ENCODE measurements around the gene HECA.
A peak's percentile ranks its signal among the peaks of the same experiment; 100 is the strongest.

Gene HECA

DNA sequence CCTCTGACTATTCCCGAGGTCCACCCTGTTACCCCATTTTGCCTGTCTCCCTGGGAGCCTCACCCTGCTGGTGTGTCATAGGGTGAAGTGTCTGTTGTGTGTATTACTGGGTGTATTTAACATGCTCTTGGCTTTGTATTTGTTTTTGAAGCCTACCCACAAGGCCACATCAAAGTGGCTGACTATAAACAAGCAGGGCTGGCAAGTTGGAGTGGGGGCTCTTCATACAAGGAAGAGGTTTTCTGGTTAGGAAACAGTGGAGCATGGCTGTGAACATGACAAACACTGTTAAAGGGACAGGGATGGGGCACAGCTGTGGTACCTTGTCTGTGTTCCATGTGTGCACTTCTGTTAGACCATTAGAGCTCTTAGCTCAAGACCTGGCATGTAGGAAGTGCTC is 26.3 kb downstream of the HECA start:
- peak; percentile 20 for DNase-seq (ENCODE audit: low spot score)

DNA sequence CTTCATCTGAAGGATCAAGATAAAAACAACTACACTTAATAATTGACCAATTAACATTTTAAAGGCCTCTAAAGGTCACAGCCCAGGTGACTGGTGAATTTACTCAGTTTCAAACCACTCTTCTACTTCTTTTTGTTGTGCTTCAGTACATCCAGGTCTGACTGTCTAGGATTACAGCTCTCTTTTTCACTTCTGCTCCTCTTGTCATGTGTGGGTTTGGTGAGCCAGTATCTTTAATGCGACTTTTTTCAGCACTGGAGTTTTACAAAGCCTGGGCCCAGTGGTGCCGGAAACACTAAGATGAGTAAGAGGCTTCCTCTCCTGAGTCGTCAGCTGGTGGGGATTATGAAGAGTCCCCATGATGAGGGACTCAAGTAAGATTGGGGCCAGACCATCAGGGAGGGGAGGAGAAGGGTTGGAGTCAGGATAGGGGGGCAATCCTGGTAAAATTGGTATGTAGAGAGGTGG is 27.0 kb downstream of the HECA start:
- DNase-seq (ENCODE audit: low spot score): peak; percentile 25

DNA sequence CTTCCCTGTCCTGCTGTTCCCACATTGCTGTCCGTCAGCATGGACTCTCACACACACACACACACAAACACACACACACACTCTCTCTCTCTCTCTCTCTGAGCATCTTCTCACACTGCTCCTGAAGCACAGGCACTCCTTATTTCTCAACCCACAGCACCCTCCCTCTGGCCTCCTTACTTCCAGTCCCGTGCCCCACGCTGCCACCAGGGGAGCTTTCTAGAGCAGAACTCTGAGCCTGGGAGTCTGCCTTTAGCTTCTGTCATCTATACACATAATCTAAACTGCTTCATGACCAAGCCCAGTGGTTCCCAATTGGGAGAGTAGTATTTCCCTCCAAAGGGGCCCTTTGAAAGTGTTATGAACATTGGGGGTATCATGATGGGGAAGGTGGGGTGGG is 29.1 kb downstream of the HECA start:
- DNase-seq (ENCODE audit: low spot score): no peak

DNA sequence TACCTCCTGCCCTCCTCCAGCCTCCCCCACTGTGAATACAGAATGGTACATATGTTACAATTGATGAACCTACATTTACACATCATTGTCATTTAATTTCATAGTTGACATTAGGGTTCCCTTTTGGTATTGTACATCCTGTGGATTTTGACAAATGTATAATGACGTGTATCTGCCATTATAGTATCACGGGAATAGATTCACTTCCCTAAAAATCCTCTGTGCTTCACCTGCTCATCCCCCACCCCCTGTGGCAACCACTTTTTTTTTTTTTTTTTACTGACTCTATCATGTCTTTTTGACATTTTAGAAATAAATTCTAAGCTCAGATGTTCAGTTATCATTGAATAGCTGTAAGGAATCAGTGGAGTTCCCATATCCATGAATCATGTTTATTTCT is 30.4 kb downstream of the HECA start:
- no peak for DNase-seq (ENCODE audit: low spot score)

DNA sequence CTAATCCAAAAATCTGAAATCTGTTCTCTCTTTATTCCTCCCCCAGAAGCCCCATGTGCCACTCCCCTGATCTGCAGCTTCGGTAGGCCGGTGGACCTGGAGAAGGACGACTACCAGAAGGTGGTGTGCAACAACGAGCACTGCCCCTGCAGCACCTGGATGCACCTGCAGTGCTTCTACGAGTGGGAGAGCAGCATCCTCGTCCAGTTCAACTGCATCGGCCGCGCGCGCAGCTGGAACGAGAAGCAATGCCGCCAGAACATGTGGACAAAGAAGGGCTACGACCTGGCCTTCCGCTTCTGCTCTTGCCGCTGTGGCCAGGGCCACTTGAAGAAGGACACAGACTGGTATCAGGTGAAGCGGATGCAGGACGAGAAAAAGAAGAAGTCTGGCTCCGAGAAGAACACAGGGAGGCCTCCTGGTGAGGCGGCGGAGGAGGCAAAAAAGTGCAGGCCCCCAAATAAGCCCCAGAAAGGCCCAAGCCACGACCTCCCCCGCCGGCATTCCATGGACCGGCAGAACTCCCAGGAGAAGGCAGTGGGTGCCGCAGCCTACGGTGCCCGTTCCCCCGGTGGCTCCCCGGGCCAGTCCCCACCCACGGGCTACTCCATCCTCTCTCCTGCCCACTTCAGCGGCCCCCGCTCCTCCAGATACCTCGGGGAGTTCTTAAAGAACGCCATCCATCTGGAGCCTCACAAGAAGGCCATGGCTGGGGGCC is 31.5 kb downstream of the HECA start:
- no peak for DNase-seq (ENCODE audit: low spot score)

DNA sequence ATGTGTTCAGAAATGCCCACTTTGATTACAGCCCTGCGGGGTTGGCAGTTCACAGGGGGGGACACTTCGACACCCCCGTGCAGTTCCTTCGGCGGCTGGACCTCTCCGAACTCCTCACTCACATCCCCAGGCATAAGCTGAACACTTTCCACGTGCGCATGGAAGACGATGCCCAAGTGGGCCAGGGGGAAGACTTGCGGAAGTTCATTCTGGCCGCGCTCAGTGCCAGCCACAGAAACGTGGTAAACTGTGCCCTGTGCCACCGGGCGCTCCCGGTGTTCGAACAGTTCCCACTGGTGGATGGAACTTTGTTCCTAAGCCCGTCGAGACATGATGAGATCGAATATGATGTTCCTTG is 32.1 kb downstream of the HECA start:
- DNase-seq (ENCODE audit: low spot score): no peak

DNA sequence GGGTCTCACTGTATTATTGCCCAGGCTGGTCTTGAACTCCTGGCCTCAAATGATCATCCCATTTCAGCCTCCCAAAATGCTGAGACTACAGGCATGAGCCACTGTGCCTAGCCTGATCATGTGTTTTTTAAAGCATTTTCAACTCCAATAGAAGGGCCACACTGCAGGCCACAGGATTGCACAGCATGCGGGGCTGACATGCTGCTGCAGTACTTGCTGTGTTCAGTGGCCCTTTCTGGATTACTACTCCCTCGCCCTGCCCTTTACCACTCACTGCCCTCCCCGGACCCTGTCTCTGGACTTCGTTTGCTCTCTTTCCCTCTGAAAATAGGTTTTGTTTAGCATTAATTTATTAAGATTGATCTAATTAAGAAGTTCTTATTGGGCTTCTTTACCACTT is 37.3 kb downstream of the HECA start:
- DNase-seq (ENCODE audit: low spot score): no peak

DNA sequence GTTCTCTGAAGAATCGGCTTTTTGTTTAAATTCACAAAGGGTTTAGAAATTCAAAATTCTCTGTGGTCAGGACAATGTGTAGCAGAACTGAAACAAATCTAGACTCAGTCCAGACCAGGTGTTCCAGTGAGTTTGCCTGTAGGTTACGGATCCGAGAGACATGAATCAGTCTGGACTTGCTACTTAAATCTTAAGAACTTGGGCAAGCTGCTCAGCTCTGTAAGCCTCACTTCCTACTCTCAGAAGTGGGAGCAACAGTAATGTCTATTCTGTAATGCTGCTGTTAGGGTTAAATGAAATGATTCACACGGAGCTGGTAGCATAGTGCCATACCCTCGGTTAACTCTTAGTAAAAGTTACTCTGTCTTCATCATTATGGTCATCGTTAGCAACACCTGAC is 37.7 kb downstream of the HECA start:
- DNase-seq (ENCODE audit: low spot score): no peak

DNA sequence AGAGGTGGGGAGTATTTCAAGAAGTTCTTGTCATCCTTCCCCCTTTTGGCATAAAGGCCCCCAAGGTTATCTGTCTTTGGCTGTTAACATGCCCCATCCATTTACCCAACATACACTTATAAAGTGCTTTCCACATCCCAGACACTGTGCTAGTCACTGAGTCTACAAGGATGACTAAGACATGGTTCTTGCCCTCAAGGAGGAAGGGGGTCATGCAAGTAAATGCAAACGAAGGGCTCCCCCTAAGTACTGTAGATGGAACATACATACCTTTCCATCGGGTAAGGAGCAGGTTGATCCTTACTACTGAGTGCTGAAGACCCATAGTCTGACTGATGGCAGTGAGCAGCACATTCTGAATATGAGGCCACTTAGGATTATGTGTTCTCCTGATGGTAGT is 38.3 kb downstream of the HECA start:
- no peak for DNase-seq (ENCODE audit: low spot score)

DNA sequence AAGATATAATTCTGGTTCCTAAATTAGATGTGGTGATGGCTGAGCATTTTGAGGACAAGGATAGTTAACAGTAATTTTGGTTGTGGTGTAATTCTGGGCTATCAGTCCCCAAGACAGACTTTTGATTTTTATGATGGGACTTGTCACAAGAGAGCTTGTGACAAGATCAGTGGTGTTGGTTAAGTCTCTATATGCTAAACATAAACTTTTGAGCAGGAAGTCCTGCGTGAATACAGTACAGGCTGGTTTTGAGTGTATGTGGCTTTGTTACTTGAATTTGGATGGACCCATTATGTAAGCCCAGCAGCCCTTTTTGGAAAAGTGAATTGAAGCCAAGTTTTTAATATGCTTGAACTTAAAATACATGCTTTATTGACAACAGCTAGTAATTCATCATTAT is 38.9 kb downstream of the HECA start:
- DNase-seq (ENCODE audit: low spot score): no peak

DNA sequence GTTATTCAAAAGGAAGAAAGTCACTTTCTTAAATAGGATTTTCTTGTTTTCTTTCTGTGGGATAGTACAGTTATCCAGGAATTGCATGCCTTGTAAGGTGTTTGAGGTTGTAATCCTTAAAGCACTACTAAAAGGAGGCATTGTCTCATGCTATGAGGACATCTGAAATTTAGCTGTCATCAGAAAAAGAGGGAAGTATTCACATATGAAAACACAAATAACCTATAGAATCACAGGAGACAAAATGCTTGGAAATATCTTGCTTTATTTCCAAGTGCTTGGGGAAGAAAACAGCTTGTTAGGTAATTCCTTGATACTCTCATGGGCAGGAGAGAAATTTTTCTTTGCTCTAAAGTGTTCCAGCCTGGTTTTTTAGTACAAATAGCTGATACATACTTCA is 40.1 kb downstream of the HECA start:
- DNase-seq (ENCODE audit: low spot score): no peak

DNA sequence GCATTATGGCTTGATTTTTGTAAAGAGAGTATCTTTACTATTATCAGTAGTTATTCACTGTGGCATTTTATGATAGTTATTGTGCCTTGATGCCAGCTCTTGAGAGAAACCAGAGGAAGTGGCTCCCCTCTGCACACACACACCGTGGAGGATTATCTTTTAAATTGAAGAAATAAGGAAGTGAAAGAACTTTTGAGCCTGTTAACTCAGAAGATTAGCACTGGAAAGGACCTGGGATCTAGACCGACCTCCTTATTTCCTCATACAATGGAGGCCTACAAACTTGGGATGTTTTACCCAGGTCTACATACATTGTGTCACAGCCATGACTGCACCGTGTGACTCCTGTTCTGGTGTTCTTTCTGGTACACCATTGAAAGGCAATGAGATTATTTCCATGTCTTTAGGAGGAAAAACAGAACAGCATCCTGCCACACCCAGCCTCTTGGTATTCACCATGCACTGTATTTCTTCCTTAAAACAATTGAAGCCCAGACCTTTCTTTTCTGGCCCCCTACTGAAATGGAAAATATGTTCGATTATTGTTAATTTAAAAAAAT is 40.6 kb downstream of the HECA start:
- no peak for DNase-seq (ENCODE audit: low spot score)

DNA sequence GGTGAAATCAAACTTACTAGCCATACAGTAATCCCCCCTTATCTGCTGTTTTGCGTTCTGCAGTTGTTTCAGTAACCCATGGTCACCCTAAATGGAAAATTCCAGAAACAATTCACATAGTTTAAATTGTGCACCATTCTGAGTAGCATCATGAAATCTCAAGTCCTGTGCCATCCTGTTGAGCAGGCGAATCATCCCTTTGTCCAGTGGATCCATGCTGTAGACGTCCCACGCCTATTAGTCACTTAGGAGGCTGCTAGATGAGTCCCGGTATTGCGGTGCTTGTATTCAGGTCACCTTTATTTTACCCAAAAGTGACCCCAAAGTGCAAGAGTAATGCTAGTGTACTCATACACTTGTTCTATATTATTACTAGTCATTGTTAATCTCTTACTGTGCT is 46.4 kb downstream of the HECA start:
- DNase-seq (ENCODE audit: low spot score): no peak

DNA sequence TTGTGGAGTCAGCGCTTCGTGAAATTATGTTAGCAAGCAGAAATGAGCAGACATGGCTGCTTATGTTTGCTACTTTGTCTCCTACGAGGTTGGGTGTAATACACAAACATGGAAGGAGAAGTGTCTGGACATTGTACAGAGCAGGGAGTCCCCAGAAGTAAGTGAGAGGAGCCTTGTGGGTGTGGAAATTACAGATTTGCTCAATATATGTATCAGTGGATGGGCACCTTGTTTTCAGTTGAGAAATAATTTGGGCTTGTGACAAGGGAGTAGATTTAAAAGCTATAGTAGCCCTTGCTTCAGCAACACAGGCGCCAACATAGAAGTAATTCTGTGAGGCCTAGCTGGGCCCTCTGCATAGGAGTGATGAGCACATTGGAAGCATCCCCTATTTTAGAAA is 49.2 kb downstream of the HECA start:
- DNase-seq (ENCODE audit: low spot score): no peak

DNA sequence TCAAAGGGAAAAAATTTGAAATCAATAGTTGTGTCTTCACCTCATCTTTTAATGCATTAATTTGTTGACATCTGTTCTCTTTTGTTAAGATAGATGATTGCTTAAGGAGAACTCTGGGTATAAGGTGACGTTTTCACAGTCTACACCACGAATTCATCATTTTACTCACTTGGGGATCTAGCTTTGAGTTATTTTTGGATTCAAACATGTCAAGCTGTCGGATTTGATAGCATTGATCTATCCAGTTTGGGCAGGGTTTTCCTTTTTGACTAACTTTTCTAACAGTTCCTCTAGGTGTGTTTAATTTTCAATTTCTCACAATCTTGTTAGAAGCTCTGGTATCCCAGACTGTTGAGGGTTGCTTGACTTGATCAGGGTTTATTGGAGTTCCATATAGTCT is 49.6 kb downstream of the HECA start:
- no peak for DNase-seq (ENCODE audit: low spot score)

DNA sequence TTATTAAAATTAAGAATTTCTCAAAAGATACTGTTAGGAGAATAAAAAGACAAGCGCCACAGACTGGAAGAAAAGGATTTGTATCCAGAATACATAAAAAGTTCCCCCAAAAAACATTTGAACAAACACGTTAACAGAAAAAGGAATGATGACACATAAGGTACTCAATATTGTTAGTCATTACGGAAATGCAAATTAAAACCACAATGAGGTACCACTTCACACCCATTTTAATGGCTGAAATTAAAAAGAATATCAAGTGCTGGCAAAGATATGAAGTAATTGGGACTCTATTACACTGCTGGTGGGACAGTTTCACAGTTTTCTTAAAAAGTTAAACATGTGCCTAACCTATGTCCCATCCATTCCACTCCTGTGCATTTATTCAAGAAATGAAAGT is 51.4 kb downstream of the HECA start:
- DNase-seq (ENCODE audit: low spot score): no peak

DNA sequence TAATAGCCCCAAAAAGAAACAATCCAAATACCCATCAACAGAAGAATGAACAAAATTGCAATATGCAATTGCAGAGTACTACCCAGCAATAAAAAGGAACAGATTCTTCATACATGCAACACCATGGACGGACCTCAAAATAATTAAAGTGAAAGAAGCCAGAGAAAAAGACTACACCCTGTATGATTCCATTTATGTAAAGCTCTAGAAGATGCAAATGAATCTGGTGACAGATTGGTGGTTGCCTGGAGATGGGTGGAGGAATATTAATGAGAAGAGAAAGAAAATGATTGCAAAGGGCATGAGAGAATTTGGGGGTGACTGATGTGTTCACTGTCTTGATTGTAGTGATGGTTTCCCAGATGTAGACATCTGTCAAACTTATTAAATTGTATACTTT is 51.8 kb downstream of the HECA start:
- no peak for DNase-seq (ENCODE audit: low spot score)

DNA sequence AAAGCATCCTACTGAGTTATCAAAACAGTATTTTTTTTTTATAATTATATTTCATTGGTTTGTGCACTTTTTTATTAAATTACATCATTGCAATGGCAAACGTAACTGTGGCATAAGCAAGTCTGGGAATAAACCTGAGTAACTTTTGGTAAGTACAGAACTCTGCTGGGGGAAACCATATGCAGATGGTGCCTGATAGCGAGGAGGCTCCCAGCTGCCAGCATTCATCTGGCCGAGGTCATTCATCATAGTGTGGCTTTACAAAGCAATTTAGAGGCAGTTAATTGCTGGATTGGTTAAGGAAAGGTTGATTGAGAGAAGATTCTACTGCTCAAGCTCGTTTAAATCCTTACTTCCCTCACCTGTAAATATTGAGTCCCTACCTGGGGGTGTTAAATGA is 52.6 kb downstream of the HECA start:
- no peak for DNase-seq (ENCODE audit: low spot score)

DNA sequence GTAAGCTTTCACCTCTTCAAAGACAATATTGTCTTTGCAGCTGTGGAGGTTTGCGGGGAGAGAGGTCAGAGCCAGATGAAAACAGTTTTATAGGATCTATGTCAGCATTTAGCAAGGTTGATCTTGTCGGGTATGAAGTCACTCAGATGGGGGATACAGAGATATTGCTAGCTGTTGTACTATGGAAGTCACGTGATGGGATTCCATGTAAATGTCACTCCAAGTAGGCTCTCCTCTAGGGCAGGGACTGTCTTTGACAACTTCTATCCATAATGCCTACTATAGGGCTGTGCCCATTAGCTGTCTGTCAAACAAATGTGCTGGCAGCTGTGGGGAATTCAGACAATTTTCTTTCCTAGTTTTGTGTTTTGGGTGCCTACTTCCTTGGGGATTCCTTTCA is 54.8 kb downstream of the HECA start:
- DNase-seq (ENCODE audit: low spot score): no peak

DNA sequence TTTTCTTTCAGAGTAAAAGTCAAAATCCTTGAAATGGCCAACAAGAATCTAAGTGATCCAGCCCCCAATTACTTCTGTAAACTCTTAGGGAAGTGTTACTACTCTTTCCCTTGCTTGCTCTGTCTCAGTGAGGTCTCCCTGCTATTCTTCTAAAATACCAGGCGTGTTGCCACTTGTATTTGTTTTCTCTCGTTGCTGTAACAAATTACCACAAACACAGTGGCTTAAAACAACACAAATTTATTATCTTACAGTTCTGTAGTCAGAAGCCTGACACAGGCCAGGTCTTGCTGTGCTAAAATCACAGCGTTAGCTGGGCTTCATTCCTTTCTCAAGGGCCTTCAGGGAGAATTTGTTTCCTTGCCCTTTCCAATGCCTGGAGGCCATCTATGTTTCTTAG is 59.9 kb downstream of the HECA start:
- DNase-seq (ENCODE audit: low spot score): no peak

DNA sequence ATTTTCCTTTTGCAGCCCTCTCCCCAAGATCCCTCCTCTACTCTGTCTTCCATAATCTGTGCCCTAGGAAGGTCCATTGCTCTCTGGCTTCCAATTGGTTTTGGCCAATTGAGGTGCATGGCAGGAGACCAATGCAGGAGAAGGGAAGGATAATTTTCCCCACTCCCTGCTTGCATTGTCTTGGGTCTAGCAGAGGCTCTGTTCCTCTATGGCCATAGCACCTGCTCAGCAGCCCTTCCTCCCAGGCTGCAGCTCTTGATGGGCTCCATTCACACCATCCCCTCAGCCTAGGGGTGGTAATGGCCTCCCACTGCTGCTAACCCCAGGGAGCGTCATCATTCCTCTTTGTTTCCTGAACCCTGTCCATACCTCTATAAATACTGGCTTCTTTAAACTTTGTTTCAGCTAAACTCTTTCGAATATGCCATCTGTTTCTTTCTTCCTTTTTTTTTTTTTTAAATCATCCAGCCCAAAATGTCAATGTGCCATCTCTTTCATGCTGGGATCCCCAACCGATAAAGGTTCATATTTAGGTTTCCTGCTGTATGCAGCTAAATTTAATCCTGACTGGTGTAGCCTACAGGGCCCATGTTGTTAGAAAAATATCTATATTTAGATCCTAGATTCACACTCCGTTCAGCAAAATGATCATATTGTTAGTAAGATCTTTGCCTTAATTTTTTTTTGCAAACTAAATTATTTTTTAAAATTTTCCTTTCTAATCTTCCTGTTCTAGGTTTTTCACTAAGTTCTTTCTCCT is 63.8 kb downstream of the HECA start:
- no peak for DNase-seq (ENCODE audit: low spot score)

DNA sequence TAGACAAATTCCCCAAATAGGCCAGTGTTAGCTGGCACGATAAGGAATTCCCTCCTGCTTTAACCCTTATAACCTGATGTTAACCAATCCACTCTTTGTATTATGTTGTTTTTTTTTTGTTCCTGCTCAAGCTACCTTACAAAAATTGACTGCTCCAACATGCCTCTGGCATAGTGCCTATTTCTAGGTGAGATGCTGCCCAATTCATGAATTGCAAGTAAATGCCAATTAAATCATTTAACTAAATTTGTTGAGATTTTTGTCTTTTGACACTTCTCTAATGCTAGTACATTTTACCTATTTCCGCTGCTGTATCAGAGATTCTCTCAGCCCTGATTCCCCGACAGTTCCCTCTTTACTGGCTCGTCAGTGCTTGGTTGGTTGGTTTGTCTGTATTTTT is 66.5 kb downstream of the HECA start:
- no peak for DNase-seq (ENCODE audit: low spot score)

DNA sequence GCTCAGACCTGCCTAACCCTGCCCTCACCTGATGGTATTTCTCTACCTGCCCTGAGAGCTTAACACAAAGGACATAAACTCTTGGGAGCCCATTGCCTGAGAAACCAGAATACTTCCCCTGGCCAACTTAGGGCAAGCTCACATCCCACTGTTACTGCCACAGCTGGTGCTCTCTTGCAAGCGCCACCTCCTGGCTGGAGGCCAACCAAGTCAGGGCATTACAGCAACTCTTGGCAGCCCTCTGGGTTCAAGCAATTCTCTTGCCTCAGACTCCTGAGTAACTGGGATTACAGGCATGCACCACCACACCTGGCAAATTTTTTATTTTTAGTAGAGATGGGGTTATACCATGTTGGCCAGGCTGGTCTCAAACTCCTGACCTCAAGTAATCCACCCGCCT is 70.1 kb downstream of the HECA start:
- no peak for DNase-seq (ENCODE audit: low spot score)

DNA sequence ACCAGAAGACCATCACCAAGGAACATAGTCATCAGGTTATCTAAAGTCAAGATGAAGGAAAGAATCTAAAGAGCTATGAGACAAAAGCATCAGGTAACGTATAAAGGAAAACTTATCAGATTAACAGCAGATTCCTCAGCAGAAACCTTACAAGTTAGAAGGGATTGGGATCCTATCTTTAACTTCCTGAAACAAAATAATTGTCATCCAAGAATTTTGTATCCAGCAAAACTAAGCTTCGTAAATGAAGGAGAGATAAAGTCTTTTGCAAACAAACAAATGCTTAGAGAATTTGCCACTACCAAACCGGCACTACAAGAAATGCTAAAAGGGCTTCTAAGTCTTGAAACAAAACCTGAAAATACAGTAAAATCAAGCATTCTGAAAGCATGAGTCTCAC is 71.0 kb downstream of the HECA start:
- no peak for DNase-seq (ENCODE audit: low spot score)

Data from kidney tubule cell (primary cell).